Superior temporal gyrus (tissue), 1 donor: ENCODE data around the gene CSN1S1.

Source experiments
- DNase-seq: peaks from one replicate; pipeline ENCODE4 v3.0.0-alpha.2; 2016; ENCODE audit errors: extremely low spot score

Gene CSN1S1

DNA sequence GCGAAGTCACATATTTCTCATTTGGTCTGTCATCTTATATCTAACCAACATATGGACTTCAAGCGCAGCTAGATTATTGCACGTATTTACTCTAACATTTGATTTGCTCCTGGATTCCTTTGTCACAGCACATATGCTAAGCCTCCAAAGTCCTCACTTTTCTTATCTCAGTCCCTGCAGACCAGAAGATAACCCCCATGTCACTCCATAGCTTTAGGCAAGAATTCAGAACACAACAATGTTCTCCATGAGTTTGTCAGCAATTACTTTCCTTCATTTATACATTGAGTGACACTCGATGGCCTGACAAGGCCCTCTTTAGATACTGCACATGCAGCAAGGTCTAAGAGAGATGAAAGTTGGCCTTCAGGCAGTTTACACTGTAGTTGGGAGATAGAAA is 60.1 kb downstream of the CSN1S1 start:
- DNase-seq: no peak

- no peak for DNase-seq
These were observed 63.9 kb downstream of the CSN1S1 start for GRCh38 chr4:69994782-69995181.

DNA sequence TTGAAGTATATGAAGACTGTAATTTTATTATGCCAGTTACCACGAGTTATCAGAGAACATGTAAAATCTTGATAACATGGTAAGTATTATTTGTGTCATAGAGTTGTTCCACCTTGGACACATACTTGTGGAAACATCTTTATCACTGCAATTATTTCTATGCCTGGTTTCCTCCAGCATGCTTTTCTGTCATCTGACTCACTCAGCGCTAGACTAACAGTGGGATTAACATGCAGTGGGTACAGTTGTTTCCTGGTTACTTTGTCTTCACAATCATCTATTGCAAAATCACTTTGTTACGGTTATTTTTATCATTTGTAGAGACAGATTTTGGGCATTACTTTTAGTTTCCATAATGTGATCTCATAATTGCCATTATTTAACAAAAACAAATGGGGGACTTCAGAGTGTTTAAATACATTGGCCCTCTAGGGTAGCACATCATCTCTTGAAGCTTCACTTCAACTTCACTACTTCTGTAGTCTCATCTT is 64.7 kb downstream of the CSN1S1 start, which contains the start of gene STATH:
Gene STATH, plus strand, starts transcription at position 441 of the 491 bp plus-strand sequence. CDS start 2,472 bp downstream, outside the sequence.
- no peak for DNase-seq
